HG03571 (cell line): Measurements from ENCODE around the gene AGO4.
"Not testable (repeated sequence)": the region's sequence is repeated elsewhere in the genome, so short reads cannot be mapped to it uniquely, and the experiment has no call there.

ENCODE experiments used
- ATAC-seq: cut with Tn5 transposase; IDR thresholded peaks from one replicate; pipeline ENCODE4 v1.9.1; 2021; ENCODE audit not compliant: unreplicated experiment

Gene AGO4

DNA sequence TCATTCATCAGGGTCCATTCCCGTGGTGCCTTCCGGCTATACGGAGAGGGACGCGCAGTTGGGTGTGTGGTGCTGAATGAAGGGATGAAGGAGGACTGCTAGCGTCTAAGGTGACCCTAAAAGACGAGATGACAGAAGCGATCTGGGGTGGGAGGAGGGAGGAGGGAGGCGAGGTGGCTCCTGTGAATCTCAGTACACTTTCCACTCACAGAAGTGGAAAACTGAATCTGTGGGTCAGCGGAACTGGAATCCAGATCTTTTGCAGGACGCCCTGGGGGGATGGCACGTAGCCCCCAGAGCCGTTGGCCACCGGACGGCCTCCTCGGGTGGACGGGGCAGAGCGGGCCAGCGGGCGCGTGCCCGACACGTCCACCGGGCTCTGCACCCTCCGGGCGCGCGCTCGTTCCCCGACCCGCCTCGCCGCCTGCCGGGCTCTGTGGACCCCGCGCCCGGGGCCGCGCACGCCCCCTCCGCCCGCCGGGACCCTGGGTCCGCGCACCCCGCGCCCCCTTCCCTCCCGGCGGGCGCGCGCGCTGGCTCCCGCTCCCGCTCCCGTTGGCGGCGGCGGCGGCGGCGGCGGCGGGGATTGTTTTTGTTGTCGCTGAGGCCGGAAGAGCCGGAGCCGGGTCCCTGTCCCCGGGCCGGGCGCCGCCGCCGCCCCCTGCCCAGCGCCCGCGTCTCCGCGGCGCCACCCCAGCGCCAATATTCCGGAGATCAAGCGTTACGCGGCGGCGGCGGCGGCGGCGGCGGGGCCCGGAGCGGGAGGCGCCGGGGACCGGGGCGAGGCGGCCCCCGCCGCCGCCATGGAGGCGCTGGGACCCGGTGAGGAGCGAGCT, at the start of gene AGO4:
AGO4 (plus strand) TSS at position 403 of the 836 bp plus-strand sequence; CDS start at position 804, 401 bp downstream.
- no peak for ATAC-seq

DNA sequence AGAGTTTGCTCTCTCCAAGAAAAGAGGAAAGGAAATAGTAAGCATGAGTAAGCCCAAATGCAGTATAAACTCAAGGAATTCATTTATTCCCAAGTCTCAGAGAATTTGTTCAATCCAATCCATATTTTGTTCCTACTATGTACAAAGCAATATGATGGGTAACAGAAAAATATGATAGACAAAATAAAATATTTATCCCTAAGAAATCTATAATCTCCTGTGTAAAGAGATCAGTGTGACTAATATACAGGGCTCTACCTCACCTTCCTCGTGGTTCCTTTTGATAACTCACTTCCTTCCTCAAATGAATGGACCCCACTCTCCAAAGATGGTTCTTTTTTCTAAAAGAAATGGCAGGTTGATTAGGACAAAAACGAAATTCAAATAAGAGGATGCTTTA, 45.7 kb upstream of the AGO4 start:
- no peak for ATAC-seq

DNA sequence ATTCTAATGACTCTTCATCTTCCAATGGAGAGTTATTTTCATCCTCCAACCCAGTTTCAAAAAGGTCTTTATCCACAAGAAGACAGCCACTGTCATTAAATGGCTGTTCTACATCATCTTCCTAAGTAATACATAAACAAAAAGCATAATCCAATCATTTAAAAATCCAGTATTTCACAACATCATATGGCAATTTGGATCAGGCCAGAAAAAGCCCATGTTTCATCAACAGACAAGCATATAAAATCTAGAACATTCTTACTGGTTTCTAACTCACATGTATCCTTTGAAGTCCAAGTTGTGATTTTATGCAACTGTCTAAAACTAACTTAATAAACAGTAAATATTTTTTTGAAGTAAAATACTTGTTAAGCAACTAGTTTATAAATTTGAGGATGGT, 44.6 kb upstream of the AGO4 start:
- ATAC-seq: no peak

DNA sequence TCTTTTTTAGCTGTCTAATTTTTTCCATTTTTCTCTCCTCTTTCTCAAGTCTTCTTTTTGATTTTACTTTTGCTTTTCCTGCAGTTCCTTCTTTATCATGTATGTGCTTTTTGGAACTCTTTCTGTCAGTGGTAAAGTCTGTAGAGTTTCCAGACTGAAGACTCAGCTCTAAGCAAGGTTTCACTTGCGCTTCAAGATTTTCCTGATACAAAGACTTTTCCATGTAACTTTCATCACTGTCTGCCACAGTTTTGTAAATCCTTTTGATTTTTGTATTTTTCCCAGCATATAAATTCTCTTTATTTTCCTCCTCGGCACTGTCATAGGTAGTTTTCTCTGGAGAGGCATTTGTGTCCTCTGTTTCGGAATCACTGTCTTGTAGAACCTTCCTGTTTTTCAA, 43.5 kb upstream of the AGO4 start:
- no peak for ATAC-seq

DNA sequence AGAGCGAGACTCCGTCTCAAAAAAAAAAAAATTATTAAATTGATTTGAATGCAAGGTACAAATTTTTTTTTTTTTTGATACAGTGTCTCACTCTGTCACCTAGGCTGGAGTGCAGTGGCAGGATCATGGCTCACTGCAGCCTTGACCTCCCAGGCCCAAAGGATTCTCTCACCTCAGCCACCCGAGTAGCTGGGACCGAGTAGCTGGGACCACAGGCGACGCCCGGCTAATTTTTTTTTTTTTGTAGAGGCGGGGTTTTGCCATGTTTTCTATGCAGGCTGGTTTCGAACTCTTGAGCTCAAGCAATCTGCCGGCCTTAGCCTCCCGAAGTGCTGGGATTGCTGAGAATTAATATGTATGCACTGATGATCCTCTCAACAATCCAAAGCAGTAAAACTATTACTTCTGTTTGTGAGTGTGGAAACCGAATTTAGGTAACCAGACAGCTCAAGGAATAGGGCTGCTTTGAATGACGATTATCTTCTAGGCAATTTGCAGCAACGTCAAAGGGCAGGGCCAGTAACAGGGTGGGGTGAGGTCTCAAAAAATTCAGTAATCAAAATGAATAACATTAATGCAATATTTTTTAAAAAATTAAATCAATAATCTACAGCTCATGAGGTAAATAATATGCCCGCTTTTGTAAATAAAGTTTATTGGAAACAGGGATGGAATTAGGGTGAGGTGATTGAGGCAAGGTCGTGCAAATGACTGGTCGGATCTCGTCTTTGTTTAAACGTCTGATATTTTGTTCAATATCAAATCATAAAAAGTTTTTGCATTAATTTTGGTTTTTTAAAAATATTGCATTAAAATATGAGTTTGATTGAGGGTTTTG, 39.2 kb upstream of the AGO4 start:
- ATAC-seq: no peak

DNA sequence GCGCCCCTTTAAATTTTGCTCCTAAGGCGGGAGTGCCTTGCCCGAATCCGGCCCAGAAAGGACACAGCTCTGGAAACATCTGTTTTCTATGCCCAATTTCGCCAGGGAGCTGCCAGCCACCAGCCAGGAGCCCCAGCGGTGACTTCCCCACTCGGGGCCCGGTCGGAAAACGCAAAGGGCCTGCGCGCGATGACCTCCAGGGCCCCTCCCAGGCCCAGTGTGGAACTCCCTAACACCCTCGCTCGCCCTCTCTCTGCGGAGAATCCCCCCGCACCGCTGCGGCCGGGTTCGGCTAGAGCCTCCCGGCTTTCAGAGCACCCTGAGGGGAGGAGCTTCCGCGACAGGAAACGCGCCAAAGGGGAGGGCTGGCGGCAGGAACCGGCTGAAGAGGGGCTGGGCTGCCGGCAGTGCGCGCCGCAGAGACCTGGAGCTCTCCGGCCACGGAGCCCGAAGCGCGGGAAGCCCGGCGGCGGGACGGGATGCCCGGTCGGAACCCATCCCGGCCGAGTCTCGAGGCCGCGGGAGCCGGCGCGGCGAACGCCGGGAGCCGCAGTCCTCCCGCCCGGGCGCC, 38.5 kb upstream of the AGO4 start:
- ATAC-seq: peak; percentile 83

- no peak for ATAC-seq
Measured at GRCh38 chr1:35773711-35774110, 34.1 kb upstream of the AGO4 start.

GRCh38 chr1:35776172-35776571, 31.6 kb upstream of the AGO4 start:
- ATAC-seq: not testable (repeated sequence)

- ATAC-seq: no peak
Measured at GRCh38 chr1:35777109-35777508, 30.7 kb upstream of the AGO4 start.

DNA sequence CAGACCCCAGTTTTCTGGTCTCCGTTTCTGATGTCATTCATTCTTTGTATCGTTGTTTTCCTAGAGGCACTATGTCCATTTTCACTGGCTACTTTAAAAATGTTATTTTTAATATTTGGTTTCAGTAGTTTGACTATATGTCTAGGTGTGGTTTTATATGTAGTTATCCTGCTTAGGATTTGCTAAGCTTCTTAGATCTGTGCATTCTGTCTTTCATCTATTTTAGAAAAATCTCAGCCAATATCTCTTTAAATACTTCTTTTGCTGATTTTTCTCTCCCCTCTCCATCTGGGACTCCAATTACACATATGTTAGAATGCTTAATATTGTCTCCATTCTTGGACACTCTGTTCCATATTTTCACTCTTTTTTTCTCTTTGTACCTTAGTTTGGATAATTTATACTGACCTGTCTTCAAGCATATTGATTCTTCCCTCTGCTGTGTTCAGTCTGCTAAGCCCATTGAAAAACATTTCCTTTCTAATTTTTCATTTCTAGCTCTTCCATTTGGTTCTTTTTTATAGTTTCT, 24.7 kb upstream of the AGO4 start:
- no peak for ATAC-seq

DNA sequence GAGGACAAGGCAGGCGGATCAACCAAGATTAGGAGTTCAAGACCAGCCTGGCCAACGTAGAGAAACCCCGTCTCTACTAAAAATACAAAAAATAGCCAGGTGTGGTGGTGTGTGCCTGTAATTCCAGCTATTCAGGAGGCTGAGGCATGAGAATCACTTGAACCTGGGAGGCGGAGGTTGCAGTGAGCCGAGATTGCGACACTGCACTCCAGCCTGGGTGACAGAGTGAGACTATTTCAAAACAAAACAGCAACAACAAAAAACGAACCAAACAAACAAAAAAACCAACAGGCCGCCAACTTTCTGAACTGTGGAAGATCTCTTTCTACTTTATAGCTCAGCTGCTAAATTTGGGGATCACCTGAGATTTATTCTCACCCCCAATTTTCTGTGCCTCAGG, 23.5 kb upstream of the AGO4 start:
- ATAC-seq: not testable (repeated sequence)

- ATAC-seq: no peak
Measured at GRCh38 chr1:35788139-35788538, 19.7 kb upstream of the AGO4 start.

DNA sequence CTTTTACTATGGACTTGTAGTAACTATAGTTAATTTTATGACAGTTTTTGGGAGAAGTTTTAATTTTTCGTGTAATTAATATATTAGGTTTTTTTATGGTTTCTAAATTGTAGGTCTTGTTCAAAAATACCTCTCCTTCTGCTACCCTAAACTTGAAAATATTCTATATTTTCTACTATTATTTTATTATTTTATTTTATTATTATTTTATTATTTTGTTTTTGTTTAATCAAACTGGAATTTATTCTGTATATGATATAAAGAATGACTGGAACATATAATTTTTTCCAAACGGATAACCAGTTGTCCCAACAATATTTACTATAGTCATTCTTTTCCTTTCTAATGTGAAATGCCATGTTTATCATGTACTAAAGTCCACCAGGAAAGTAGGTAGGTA, 17.1 kb upstream of the AGO4 start:
- ATAC-seq: no peak

DNA sequence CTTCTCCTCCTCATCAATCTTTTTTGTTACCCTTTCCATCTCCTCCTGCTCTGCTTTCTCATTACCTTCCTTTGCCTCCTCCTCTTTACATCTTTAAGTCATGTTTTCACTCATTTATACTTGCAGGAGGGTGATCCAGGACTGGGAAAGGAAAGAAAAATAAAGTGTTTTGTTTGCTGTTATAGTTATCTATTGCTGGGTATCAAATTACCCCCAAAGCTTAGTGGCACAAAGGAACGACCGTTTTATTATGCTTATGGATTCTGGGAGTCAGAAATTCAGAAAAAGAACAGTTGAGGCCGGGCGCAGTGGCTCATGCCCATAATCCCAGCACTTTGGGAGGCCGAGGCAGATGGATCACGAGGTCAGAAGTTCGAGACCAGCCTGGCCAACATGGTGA, 12.5 kb upstream of the AGO4 start:
- ATAC-seq: no peak

DNA sequence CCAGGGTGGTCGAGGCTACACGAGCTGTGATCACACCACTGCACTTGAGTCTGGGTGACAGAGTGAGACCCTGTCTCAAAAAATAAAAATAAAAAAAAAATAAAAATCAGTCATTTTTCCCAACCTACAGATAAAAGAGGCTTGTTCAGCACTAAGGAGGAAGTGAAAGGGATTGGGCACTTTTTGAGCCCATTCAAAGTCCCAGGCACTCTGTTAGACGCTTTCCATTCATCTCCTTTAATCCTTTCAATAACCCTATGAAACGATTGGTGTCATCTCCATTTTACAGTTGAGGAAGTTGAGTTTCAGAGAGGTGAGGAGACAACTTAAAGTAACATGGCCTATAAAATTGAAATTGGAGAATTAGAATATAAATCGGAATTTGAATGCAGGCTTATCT, 10.4 kb upstream of the AGO4 start:
- no peak for ATAC-seq

DNA sequence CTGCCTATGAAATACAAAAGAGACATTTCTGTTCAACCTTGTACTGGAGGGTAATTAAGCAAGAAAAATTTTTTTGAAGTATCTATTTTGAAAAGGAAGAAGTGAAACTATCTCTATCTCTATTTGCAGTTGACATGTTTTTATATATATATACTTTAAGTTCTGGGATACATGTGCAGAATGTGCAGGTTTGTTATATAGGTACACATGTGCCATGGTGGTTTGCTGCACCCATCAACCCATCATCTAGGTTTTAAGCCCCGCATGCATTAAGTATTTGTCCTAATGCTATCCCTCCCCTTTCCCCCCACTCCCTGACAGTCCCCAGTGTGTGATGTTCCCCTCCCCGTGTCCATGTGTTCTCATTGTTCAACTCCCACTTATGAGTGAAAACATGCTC, 9.8 kb upstream of the AGO4 start:
- not testable (repeated sequence) for ATAC-seq

DNA sequence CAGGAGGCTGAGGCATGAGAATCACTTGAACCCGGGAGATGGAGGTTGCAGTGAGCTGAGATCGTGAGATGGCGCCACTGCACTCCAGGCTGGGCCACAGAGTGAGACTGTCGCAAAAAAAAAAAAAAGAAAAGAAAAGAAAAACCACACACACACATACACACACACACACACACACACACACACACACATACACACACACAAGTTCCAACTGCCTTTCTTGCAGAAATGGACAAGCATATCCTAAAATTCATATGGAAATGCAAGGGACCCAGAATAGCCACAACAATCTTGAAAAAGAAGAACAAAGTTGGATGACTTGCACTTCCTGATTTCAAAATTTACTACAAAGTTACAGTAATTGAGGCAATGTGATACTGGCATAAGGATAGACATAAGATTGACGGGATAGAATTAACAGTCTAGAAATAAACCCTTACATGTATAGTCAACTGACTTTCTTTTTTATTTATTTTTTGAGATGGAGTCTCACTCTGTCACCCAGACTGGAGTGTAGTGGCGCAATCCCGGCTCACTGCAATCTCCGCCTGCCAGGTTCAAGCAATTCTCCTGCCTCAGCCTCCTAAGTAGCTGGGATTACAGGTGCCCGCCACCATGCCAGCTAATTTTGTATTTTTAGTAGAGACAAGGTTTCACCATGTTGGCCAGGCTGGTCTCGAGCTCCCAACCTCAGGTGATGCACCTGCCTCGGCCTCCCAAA, 7.5 kb upstream of the AGO4 start:
- ATAC-seq: not testable (repeated sequence)

GRCh38 chr1:35808450-35809113, 766 bp downstream of the AGO4 start:
- ATAC-seq: no peak

- no peak for ATAC-seq
Measured at GRCh38 chr1:35809114-35810095, 1.6 kb downstream of the AGO4 start.
